Measurements from ENCODE around the gene SORBS1. TPM values are rescaled to one million over a fixed set of nuclear protein-coding genes. Genes with fewer than 3 reads are reported as not detected.

SORBS1 gene
- total and polyA plus RNA-seq, 2 of the 13 experiments (the other 11 are each of a cell fraction or from before 2014, with no cell fraction given): 16.8 to 39.8 TPM

GRCh38 chr10:95467162-95467599, 94.0 kb downstream of the SORBS1 start (continued):
- TF ChIP-seq REST (IDR thresholded peaks at IDR 0.05; ENCODE audit: borderline replicate concordance in 1 of 2, low read depth in 1 of 2, low read length in 2 of 2) (0 out of 4 replicates have a peak, but pooled peaks of 1 of the 2 experiments have one; percentile 24), RARA (CRISPR knock-in tag; IDR thresholded peaks at IDR 0.05) (peak; percentile 69; the same call in 1 of the 2 replicates), ZNF18 (CRISPR knock-in tag; IDR thresholded peaks at IDR 0.05; ENCODE audit: insufficient replicate concordance) (no peak), SKI (IDR thresholded peaks at IDR 0.05; ENCODE audit: partially characterized antibody) (no peak), CHD2 (IDR thresholded peaks at IDR 0.05; ENCODE audit: low read depth, low read length) (no peak), HOXA3 (CRISPR knock-in tag; IDR thresholded peaks at IDR 0.05) (peak; percentile 73), ATF7-NPFF (CRISPR knock-in tag; IDR thresholded peaks at IDR 0.05; ENCODE audit: low read depth) (no peak), ATF1 (CRISPR knock-in tag; IDR thresholded peaks at IDR 0.05) (peak; percentile 24; the same call in 1 of the 2 replicates), CREM (IDR thresholded peaks at IDR 0.05) (no peak; the same call in 1 of the 2 replicates), CREM (CRISPR knock-in tag; IDR thresholded peaks at IDR 0.05) (no peak), HMG20A (CRISPR knock-in tag; IDR thresholded peaks at IDR 0.05; ENCODE audit: borderline replicate concordance) (peak; percentile 41; the same call in 1 of the 2 replicates), SMAD3 (CRISPR knock-in tag; IDR thresholded peaks at IDR 0.05) (no peak), NFIC (IDR thresholded peaks at IDR 0.05; ENCODE audit: low read length) (peak; percentile 64; the same call in 1 of the 2 replicates), DBP (CRISPR knock-in tag; IDR thresholded peaks at IDR 0.05; ENCODE audit: not compliant biosample characterization) (no peak), TFE3 (CRISPR knock-in tag; IDR thresholded peaks at IDR 0.05) (no peak), THYN1 (CRISPR knock-in tag; IDR thresholded peaks at IDR 0.05; ENCODE audit: borderline replicate concordance, low read depth) (no peak), ZFY (CRISPR knock-in tag; IDR thresholded peaks at IDR 0.05) (peak; percentile 51), ZNF331 (CRISPR knock-in tag; IDR thresholded peaks at IDR 0.05) (peak; percentile 80), ZNF510 (CRISPR knock-in tag; IDR thresholded peaks at IDR 0.05; ENCODE audit: low read depth) (no peak), FOXA1 (IDR thresholded peaks at IDR 0.05) (no peak), FOXA1 (CRISPR knock-in tag; IDR thresholded peaks at IDR 0.05) (peak; percentile 53), SALL1 (CRISPR knock-in tag; IDR thresholded peaks at IDR 0.05) (peak; percentile 88), SRSF4 (IDR thresholded peaks at IDR 0.05; ENCODE audit: low read depth, low read length, poor library complexity, severe bottlenecking) (no peak), ASH2L (IDR thresholded peaks at IDR 0.05; ENCODE audit: insufficient read length, low read depth, low read length) (peak; percentile 35), PITX1 (CRISPR knock-in tag; IDR thresholded peaks at IDR 0.05) (no peak)
